Caco-2 (cell line): ENCODE measurements around the gene KIAA0825. TPM values are rescaled to one million over a fixed set of nuclear protein-coding genes. Genes with fewer than 3 reads are reported as not detected.

Source experiments
- BruUV-seq: library from RNA; stranded (reverse); fragments of 400-500 nt; replicated peaks from 2 replicates; lab custom pipeline; 2021; lab: Mats Ljungman, UMichigan
- CTCF ChIA-PET: fragments of 300-600 bp; sonication (Branson Sonifier 250); formaldehyde crosslinking; loops from one replicate; lab custom pipeline; 2022; ENCODE audit warnings: antibody characterized with exemption; lab: Charles Lee
- POLR2A ChIA-PET: fragments of 300-600 bp; sonication (Branson Sonifier 250); formaldehyde crosslinking; loops from one replicate; lab custom pipeline; 2022; ENCODE audit warnings: antibody characterized with exemption; lab: Charles Lee
- DNase-seq, 2 experiments: peaks; one replicate each; pipeline versions ENCODE4 v3.0.0 to v3.0.0-alpha.2; 2020 to 2022
- H3K27me3 ChIP-seq: replicated peaks from 2 replicates; pipeline ENCODE4 v1.6.0; 2011; ENCODE audit warnings: low read length; ENCODE audit not compliant: control insufficient read depth, insufficient read depth
- H3K36me3 ChIP-seq: 2 replicates; pipeline ENCODE4 v1.5.1; 2011; ENCODE audit warnings: low read length; ENCODE audit not compliant: control insufficient read depth, insufficient read depth
- H3K4me1 ChIP-seq: fragments of 250-450 bp; sonication (Bioruptor Pico); 2 replicates; pipeline ENCODE4 v1.5.1; 2020; ENCODE audit warnings: mild to moderate bottlenecking
- H3K4me3 ChIP-seq: 2 replicates; pipeline ENCODE4 v1.5.1; 2011; ENCODE audit warnings: low read depth, mild to moderate bottlenecking, control low read depth, low read length
- H3K9me3 ChIP-seq: fragments of 250-450 bp; sonication (Bioruptor Pico); 2 replicates; pipeline ENCODE4 v1.5.1; 2020; ENCODE audit warnings: mild to moderate bottlenecking, moderate library complexity
- H3K27ac Mint-ChIP-seq: one replicate; pipeline ENCODE4 v1.8.0; 2022; ENCODE audit warnings: mixed read lengths; ENCODE audit not compliant: unreplicated experiment
- H3K27me3 Mint-ChIP-seq: one replicate; pipeline ENCODE4 v1.8.0; 2022; ENCODE audit warnings: mixed read lengths; ENCODE audit not compliant: insufficient read depth, unreplicated experiment
- H3K36me3 Mint-ChIP-seq: one replicate; pipeline ENCODE4 v1.8.0; 2022; ENCODE audit warnings: mild to moderate bottlenecking, mixed read lengths; ENCODE audit not compliant: insufficient read depth, unreplicated experiment
- H3K4me1 Mint-ChIP-seq: one replicate; pipeline ENCODE4 v1.8.0; 2022; ENCODE audit warnings: low read depth, mixed read lengths; ENCODE audit not compliant: unreplicated experiment
- H3K4me3 Mint-ChIP-seq: one replicate; pipeline ENCODE4 v1.8.0; 2022; ENCODE audit warnings: mild to moderate bottlenecking, moderate library complexity, mixed read lengths; ENCODE audit not compliant: unreplicated experiment
- H3K9me3 Mint-ChIP-seq: one replicate; pipeline ENCODE4 v1.8.0; 2022; ENCODE audit warnings: mixed read lengths; ENCODE audit not compliant: unreplicated experiment
- CTCF ChIP-seq, 2 experiments: fragments of 200-600 bp in 1 of 2; IDR thresholded peaks; 1 replicate in 1 of 2; 2 replicates in 1 of 2; pipeline versions ENCODE4 v1.5.1 to v1.8.0; 2011 to 2022; ENCODE audit warnings: antibody characterized with exemption in 1 of 2, control low read depth in 1 of 2, inconsistent platforms in 1 of 2, low read depth in 1 of 2, low read length in 1 of 2, mild to moderate bottlenecking in 1 of 2, moderate library complexity in 1 of 2; ENCODE audit not compliant: insufficient read depth in 1 of 2, severe bottlenecking in 1 of 2, unreplicated experiment in 1 of 2
- intact Hi-C: fragments of 100-400 bp; cut with micrococcal nuclease; formaldehyde crosslinking; loops from one replicate; pipeline ENCODE4 v1.10.0; 2022; ENCODE audit not compliant: unreplicated experiment
- total RNA-seq: library from RNA; stranded (reverse); gene quantifications from 2 replicates; pipeline ENCODE4 v1.2.3, GENCODE V29; 2022

KIAA0825 gene
- total RNA-seq, 1 experiment from 2014 or later, result 0.50 TPM

- peaks cover 7% of the 10 kb centered on the region for H3K4me1 Mint-ChIP-seq
- H3K9me3 ChIP-seq, result no peaks in the 10 kb centered on the region
- ChIA-PET POLR2A (no interaction called here), CTCF (no interaction called here)
- no peaks in the 10 kb centered on the region for H3K9me3 Mint-ChIP-seq
- H3K4me3 Mint-ChIP-seq, result no peak overlapping the region
- no peak for DNase-seq
- H3K27me3 ChIP-seq, result no peaks in the 10 kb centered on the region
- H3K36me3 Mint-ChIP-seq, result no peaks in the 10 kb centered on the region
- H3K4me3 ChIP-seq, result no peak overlapping the region
- BruUV-seq, result no TSS peak
- H3K27me3 Mint-ChIP-seq, result peaks cover 8% of the 10 kb centered on the region
- H3K27ac Mint-ChIP-seq, result no peak overlapping the region
- intact Hi-C loops, result no loop called here
- no peaks in the 10 kb centered on the region for H3K36me3 ChIP-seq
- no peak for TF ChIP-seq CTCF (IDR thresholded peaks at IDR 0.05; ENCODE audit: insufficient read depth in 1 of 2, low read depth in 1 of 2, low read length in 1 of 2, severe bottlenecking in 1 of 2, unreplicated experiment in 1 of 2)
- H3K4me1 ChIP-seq, result peaks cover 5% of the 10 kb centered on the region; the same call in 1 of the 2 replicates
These were observed 335.3 kb downstream of the KIAA0825 start for GRCh38 chr5:94283093-94283492.

GRCh38 chr5:94281236-94281801 is 337.1 kb downstream of the KIAA0825 start:
- no TSS peak for BruUV-seq
- H3K4me1 ChIP-seq, result peaks cover 6% of the 10 kb centered on the region; the same call in 1 of the 2 replicates
- no peaks in the 10 kb centered on the region for H3K9me3 ChIP-seq
- H3K27me3 ChIP-seq, result no peaks in the 10 kb centered on the region
- H3K4me3 Mint-ChIP-seq, result no peak overlapping the region
- POLR2A ChIA-PET, result no interaction called here
- intact Hi-C loops, result no loop called here
- no peak for DNase-seq
- no peaks in the 10 kb centered on the region for H3K36me3 Mint-ChIP-seq
- CTCF ChIA-PET, result no interaction called here
- no peak overlapping the region for H3K4me3 ChIP-seq
- no peaks in the 10 kb centered on the region for H3K36me3 ChIP-seq
- H3K9me3 Mint-ChIP-seq, result no peaks in the 10 kb centered on the region
- H3K27me3 Mint-ChIP-seq, result peaks cover 5% of the 10 kb centered on the region
- no peak for TF ChIP-seq CTCF (IDR thresholded peaks at IDR 0.05; ENCODE audit: insufficient read depth in 1 of 2, low read depth in 1 of 2, low read length in 1 of 2, severe bottlenecking in 1 of 2, unreplicated experiment in 1 of 2)
- no peak overlapping the region for H3K27ac Mint-ChIP-seq
- peaks cover 5% of the 10 kb centered on the region for H3K4me1 Mint-ChIP-seq

- Mint-ChIP-seq H3K36me3 (no peaks in the 10 kb centered on the region), H3K9me3 (no peaks in the 10 kb centered on the region), H3K27me3 (no peaks in the 10 kb centered on the region), H3K27ac (no peak overlapping the region), H3K4me1 (no peaks in the 10 kb centered on the region), H3K4me3 (no peak overlapping the region)
- ChIA-PET CTCF (no interaction called here), POLR2A (no interaction called here)
- Histone ChIP-seq H3K4me3 (no peak overlapping the region), H3K9me3 (no peaks in the 10 kb centered on the region), H3K4me1 (peaks cover 4% of the 10 kb centered on the region; the same call in 1 of the 2 replicates), H3K36me3 (no peaks in the 10 kb centered on the region), H3K27me3 (no peaks in the 10 kb centered on the region)
- DNase-seq, result no peak
- intact Hi-C loops, result no loop called here
- BruUV-seq, result no TSS peak
- TF ChIP-seq CTCF (IDR thresholded peaks at IDR 0.05; ENCODE audit: insufficient read depth in 1 of 2, low read depth in 1 of 2, low read length in 1 of 2, severe bottlenecking in 1 of 2, unreplicated experiment in 1 of 2), result no peak
These were observed 341.7 kb downstream of the KIAA0825 start for GRCh38 chr5:94276751-94277150.
